Measurements from ENCODE around the gene TRIM13. TPM values are rescaled to one million over a fixed set of nuclear protein-coding genes. Genes with fewer than 3 reads are reported as not detected.
A peak's percentile ranks its signal among the peaks of the same experiment; 100 is the strongest.

TRIM13 gene
- total RNA-seq, 3 donors from 2014 or later = 16.0 to 28.8 (median 22.9) TPM

DNA sequence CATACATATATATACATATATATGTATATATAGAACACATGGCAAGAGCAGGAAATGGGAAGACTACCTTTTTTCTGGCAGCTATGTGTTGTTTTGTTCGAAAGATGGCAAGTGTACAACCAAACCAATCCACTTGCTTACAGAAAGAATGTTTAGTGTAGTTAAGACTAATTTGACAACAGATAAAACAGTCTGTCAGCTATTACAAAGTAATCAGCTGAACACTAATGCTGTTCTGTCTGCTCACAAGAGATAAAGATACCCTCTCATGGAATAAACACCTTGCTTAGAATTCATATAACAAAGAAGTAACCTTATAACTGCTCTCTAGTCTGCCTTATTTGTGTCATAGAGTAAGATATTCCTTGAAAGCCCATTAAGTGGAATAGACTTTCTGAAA lies 17.5 kb downstream of the TRIM13 start:
- no peaks in the 10 kb centered on the region for H3K9me3 ChIP-seq

DNA sequence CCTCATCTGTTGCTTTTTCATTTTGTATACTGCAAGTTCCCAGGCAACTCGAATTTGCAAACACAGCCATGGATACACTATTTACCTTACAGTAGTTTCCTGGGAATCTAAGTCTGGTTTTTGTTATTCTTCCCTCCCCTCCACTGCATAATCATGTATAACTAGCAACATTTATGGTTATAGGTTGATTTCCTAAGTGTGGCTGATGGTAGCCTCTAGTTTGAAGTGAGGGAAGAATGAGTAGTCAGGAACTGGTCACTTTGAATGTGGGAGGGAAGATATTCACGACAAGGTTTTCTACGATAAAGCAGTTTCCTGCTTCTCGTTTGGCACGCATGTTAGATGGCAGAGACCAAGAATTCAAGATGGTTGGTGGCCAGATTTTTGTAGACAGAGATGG lies 18.4 kb downstream of the TRIM13 start, which contains the start of gene KCNRG:
KCNRG (plus strand) TSS at position 187 of the 400 bp plus-strand sequence; CDS start at position 237, 50 bp downstream.
- Histone ChIP-seq H3K4me1 (no peaks in the 10 kb centered on the region), H3K9me3 (no peaks in the 10 kb centered on the region), H3K27ac (peak within 1 kb of the TSS; percentile 2 to 8), H3K36me3 (no peaks in the 10 kb centered on the region), H3K4me3 (no peak within 1 kb of the TSS), H3K27me3 (no peaks in the 10 kb centered on the region)
- DNase-seq (ENCODE audit: low spot score in 2 of 2) = no peak
- intact Hi-C loops (cut with DNase I; ENCODE audit: low total_unique reads) = no loop called here
- TF ChIP-seq, protein P1, sequence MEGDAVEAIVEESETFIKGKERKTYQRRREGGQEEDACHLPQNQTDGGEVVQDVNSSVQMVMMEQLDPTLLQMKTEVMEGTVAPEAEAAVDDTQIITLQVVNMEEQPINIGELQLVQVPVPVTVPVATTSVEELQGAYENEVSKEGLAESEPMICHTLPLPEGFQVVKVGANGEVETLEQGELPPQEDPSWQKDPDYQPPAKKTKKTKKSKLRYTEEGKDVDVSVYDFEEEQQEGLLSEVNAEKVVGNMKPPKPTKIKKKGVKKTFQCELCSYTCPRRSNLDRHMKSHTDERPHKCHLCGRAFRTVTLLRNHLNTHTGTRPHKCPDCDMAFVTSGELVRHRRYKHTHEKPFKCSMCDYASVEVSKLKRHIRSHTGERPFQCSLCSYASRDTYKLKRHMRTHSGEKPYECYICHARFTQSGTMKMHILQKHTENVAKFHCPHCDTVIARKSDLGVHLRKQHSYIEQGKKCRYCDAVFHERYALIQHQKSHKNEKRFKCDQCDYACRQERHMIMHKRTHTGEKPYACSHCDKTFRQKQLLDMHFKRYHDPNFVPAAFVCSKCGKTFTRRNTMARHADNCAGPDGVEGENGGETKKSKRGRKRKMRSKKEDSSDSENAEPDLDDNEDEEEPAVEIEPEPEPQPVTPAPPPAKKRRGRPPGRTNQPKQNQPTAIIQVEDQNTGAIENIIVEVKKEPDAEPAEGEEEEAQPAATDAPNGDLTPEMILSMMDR (IDR thresholded peaks at IDR 0.05) = no peak
- no peak for TF ChIP-seq POLR2A (IDR thresholded peaks at IDR 0.05)
- no peak for TF ChIP-seq POLR2AphosphoS5 (IDR thresholded peaks at IDR 0.05)

More for the DNA sequence above, 17.5 kb downstream of the TRIM13 start:
- no peaks in the 10 kb centered on the region for H3K27me3 ChIP-seq
- intact Hi-C loops (cut with DNase I; ENCODE audit: low total_unique reads) = no loop called here
- H3K36me3 ChIP-seq = no peaks in the 10 kb centered on the region
- no peak overlapping the region for H3K4me3 ChIP-seq
- TF ChIP-seq, protein P1 (IDR thresholded peaks at IDR 0.05) = no peak
- no peak for TF ChIP-seq POLR2AphosphoS5 (IDR thresholded peaks at IDR 0.05)
- TF ChIP-seq POLR2A (IDR thresholded peaks at IDR 0.05) = no peak
- no peaks in the 10 kb centered on the region for H3K4me1 ChIP-seq
- DNase-seq (ENCODE audit: low spot score in 2 of 2) = no peak
- no peak overlapping the region for H3K27ac ChIP-seq

DNA sequence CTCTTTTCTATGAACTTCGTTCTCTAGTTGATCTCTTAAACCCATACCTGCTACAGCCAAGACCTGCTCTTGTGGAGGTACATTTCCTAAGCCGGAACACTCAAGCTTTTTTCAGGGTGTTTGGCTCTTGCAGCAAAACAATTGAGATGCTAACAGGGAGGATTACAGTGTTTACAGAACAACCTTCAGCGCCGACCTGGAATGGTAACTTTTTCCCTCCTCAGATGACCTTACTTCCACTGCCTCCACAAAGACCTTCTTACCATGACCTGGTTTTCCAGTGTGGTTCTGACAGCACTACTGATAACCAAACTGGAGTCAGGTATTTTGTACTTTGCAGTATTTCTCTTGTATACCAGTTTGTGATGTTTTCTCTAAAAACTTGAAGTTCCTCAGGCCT lies 18.9 kb downstream of the TRIM13 start:
- Histone ChIP-seq H3K4me1 (no peaks in the 10 kb centered on the region), H3K36me3 (no peaks in the 10 kb centered on the region), H3K27me3 (no peaks in the 10 kb centered on the region), H3K9me3 (no peaks in the 10 kb centered on the region), H3K4me3 (no peak overlapping the region), H3K27ac (peak overlapping the region in 1 of 2 donors; percentile 2)
- DNase-seq (ENCODE audit: low spot score in 2 of 2) = no peak
- TF ChIP-seq POLR2AphosphoS5 (IDR thresholded peaks at IDR 0.05) (no peak), POLR2A (IDR thresholded peaks at IDR 0.05) (no peak)
- TF ChIP-seq, protein P1 (IDR thresholded peaks at IDR 0.05) = no peak
- intact Hi-C loops (cut with DNase I; ENCODE audit: low total_unique reads) = no loop called here

DNA sequence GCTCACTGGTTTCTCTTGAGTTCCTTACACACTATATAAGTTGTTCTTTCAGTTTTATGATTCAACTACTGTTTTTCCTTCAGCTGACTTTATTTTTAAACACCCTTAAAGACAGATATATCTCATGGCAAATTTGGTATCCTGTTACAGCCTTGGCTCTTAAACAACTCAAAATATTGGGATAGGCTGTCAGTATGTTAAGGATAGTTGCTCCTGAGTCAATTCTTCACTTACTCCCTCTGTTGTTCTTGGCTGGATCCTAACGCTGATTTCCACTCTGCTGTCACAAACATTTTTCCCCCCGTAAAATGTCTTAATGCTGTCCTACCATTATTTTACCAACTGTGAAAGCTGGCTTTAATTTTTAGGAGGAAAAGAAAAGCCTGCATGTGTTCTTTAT lies 19.6 kb downstream of the TRIM13 start:
- Histone ChIP-seq H3K9me3 (no peaks in the 10 kb centered on the region), H3K36me3 (no peaks in the 10 kb centered on the region), H3K4me3 (no peak overlapping the region), H3K27me3 (no peaks in the 10 kb centered on the region), H3K4me1 (no peaks in the 10 kb centered on the region), H3K27ac (peak overlapping the region in 1 of 2 donors; percentile 21)
- TF ChIP-seq POLR2AphosphoS5 (IDR thresholded peaks at IDR 0.05) (no peak), POLR2A (IDR thresholded peaks at IDR 0.05) (no peak)
- DNase-seq (ENCODE audit: low spot score in 2 of 2) = no peak
- intact Hi-C loops (cut with DNase I; ENCODE audit: low total_unique reads) = no loop called here

DNA sequence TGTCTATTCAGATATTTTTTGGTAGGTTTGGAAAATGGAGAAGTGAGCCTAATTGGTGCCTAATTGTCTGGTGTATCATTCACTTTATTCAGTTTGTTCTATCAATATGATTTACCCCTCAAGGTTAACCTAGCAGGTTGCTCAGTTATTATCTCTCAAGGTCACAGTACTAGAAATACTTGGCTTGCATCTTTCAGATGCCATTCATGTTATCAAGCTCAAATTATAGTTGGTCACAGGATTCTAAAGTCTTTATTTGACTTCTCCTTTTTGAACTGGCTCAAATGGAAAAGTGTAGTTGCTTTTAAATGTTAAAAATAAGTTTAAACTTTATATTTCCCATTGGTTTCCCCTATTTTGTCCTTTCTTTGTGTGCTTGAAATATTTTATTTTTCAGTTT lies 21.0 kb downstream of the TRIM13 start:
- H3K27ac ChIP-seq = no peak overlapping the region
- intact Hi-C loops (cut with DNase I; ENCODE audit: low total_unique reads) = no loop called here

More for the DNA sequence above, 21.0 kb downstream of the TRIM13 start:
- TF ChIP-seq, protein P1 (IDR thresholded peaks at IDR 0.05) = no peak
- no peak for TF ChIP-seq POLR2AphosphoS5 (IDR thresholded peaks at IDR 0.05)
- no peak for TF ChIP-seq POLR2A (IDR thresholded peaks at IDR 0.05)
- no peaks in the 10 kb centered on the region for H3K36me3 ChIP-seq
- no peaks in the 10 kb centered on the region for H3K27me3 ChIP-seq
- no peaks in the 10 kb centered on the region for H3K4me1 ChIP-seq
- H3K9me3 ChIP-seq = no peaks in the 10 kb centered on the region
- no peak overlapping the region for H3K4me3 ChIP-seq
- no peak for DNase-seq (ENCODE audit: low spot score in 2 of 2)
